ENCODE measurements around the gene EDNRA.

Gene EDNRA

DNA sequence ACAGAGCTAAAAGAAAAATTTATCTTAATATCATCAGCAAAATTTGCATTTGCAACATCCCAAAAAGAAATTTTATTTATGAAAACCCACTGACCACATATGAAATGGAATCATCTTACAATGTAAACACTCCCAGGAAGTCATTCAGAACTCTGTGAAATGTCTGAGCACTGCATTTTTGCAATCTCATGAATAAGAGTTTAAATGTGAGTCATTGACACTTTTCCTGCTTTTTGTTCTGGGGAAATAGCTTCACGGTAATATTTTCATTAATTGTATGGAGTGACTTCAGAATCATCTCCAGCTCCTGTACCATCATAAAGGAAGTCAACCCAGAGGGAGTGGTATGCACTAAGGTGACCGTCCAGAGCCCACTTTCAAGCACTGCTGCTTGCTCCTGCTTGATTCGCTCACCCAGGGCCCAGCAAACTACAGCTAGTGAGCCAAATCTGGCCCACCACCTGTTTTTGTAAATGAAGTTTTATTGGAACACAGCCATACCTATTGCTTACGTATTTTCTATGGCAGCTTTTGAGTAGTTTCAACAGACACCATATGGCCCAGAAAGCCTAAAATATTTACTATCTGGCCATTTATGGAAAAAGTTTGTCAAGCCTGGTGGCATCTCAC is 17.2 kb downstream of the EDNRA start:
- no peak for DNase-seq (ENCODE audit: low spot score)

DNA sequence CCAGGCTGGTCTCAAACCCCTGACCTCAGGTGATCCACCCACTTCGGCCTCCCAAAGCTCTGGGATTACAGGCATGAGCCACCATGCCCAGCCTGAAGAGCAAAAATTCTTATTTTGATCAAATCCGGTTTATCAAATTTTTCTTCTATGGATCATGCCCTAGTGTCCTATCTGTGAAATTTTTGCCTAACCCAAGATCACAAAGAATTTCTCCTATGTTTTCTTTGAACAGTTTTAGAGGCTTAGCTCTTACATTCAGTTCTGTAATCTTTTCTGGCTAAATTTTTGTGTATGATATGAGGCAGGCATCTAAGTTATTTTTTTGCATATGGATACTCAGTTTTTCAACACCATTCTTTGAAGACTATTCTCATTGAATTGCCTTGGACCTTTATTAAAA is 27.4 kb downstream of the EDNRA start:
- no peak for DNase-seq (ENCODE audit: low spot score)

GRCh38 chr4:147509386-147509785 is 28.5 kb downstream of the EDNRA start:
- DNase-seq (ENCODE audit: low spot score) = no peak

GRCh38 chr4:147510962-147511668 is 30.2 kb downstream of the EDNRA start:
- no peak for DNase-seq (ENCODE audit: low spot score)

- DNase-seq (ENCODE audit: low spot score) = no peak
Observed at GRCh38 chr4:147513091-147513490, 32.2 kb downstream of the EDNRA start.

DNA sequence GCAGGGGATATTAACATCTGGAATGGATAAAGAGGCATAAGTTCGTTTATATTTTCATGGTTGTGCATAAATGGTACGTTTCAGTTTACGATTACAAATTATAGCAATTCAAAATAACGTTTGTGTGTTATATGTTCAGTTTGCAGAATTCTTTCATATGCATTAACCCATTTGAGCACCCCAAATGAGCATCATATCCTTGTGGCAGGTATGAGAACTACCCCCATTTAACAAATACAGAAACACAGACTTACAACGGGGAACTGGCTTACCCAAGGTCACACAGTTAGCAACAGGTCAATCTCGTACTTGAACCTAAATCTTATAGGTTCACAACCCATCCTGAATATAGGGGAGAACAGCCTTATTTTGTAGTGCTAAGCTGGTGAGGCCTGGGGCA is 33.1 kb downstream of the EDNRA start:
- DNase-seq (ENCODE audit: low spot score) = no peak

- DNase-seq (ENCODE audit: low spot score) = no peak
Observed at GRCh38 chr4:147515220-147515936, 34.5 kb downstream of the EDNRA start.

DNA sequence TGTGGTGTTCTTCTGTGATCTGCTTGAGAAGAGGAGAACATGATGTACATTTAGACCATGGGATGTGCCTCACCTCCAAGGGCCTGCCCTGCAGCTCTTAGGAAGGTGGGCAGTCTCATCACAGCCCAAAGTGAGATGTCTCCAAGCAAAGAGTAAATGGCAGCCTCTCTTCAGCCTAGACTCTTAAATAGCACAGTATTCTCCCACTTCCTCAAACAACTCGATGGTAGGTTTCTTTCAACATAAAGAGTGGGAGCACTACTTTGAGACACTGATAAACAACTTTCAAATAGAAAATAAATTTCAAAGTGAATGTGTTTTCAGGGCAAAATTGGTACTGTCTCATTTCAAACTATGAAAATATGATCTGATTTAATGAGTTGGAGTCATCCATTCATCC is 35.2 kb downstream of the EDNRA start:
- no peak for DNase-seq (ENCODE audit: low spot score)

DNA sequence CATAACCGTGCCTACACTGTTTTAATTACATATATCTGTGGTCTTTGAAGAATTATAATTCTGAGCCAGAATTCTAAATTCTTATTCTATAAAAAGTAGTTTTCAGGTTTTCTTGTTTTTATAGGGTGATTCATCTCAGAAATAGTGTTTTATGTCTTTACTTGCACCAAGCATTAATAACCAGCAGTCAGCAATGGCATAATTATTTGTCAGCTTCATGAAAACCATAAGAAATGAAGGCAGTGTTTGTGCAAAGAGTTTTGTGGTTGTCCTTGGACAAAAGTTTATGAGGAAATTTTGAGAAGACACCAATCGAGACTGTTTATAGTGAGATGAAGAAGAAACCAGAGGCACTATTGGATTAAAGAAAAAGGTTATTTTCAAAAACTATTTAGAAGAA is 37.2 kb downstream of the EDNRA start:
- no peak for DNase-seq (ENCODE audit: low spot score)

GRCh38 chr4:147518846-147519767 is 38.2 kb downstream of the EDNRA start:
- DNase-seq (ENCODE audit: low spot score) = peak; percentile 60

GRCh38 chr4:147524601-147525000 is 43.7 kb downstream of the EDNRA start:
- DNase-seq (ENCODE audit: low spot score) = no peak

DNA sequence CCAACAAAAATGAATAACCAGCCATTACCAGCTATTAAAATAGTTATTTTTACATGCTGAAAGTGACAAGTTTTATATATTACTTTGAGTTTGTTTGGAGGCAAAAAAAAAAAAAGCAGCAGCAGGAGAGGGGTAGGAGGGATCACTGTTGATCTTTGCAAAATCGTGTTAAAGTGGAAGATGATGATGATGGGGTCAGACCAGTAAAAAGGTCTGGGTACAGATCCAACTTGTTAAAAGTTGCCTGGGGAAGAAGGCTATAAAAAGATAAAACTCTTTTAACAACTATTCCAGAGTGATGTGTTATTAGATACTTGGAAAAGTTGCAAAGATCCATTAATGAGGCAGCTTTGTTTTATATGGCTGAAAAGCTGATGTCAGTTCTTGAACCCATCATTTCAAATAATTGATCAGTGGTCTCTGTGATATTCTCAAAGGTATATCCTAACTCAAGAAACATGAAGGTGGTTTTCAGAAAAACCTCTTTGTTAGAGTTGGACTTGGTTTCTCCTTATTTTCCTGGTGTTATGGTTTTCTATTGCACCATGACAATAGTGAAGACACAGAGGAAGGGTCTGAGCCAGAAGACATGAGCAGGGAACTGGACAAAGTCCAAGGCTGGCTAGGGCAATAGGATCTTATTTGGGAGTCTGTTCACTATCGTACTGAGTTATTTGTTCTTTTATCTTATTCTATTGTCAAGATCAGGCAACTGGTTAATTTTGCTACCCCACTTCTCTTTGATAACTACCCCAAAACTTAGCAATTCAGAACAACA is 44.8 kb downstream of the EDNRA start:
- DNase-seq (ENCODE audit: low spot score) = no peak

DNA sequence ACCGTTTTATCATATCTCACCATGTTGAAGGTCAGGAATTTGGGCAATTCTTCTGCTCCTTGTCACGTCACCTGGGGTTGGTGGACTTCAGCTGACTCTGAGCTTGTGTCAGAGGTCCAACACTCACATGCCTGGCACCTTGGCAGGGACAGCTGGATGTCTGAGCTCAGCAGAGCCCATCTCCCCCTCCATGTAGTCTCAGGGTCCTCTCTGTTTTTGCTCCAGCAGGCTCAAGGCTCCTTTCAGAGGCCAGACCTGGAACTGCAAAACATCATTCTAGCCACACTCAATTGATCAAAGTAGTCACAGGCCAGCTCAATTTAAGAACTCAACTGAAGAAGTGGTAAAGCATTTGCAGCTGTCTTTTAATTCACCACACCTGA is 45.4 kb downstream of the EDNRA start:
- DNase-seq (ENCODE audit: low spot score) = no peak

- DNase-seq (ENCODE audit: low spot score) = no peak
Observed at GRCh38 chr4:147528054-147528453, 47.2 kb downstream of the EDNRA start.

GRCh38 chr4:147530134-147530533 is 49.2 kb downstream of the EDNRA start:
- DNase-seq (ENCODE audit: low spot score) = no peak

GRCh38 chr4:147530723-147531122 is 49.8 kb downstream of the EDNRA start:
- DNase-seq (ENCODE audit: low spot score) = no peak

GRCh38 chr4:147532896-147533295 is 52.0 kb downstream of the EDNRA start:
- DNase-seq (ENCODE audit: low spot score) = no peak

DNA sequence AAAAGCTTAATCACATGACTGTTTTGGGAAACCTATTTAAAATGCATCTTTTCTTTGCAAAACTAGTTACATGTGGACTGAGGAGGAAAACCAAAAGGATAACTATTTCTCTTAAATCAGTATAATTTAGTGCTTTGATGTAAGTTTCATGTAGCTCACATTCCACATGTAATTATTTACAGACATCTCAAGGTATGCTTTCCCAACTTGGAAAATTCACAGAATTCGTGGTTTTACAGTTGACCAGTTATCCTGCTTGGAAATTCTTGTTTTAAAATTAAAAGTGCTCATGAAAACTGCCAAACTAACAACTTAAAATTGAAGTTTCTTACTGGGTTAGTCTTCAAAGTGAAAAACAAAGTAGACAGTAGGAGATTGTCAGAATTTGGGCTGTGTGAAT is 52.4 kb downstream of the EDNRA start:
- no peak for DNase-seq (ENCODE audit: low spot score)

- no peak for DNase-seq (ENCODE audit: low spot score)
Observed at GRCh38 chr4:147535124-147535523, 54.2 kb downstream of the EDNRA start.

GRCh38 chr4:147538711-147539110 is 57.8 kb downstream of the EDNRA start:
- DNase-seq (ENCODE audit: low spot score) = no peak

- DNase-seq (ENCODE audit: low spot score) = no peak
Observed at GRCh38 chr4:147539959-147540358, 59.1 kb downstream of the EDNRA start.

Measured in SW480 (cell line).